Ovary (tissue), 9 donors: ENCODE measurements around the gene TNS3. TPM values are rescaled to one million over a fixed set of nuclear protein-coding genes. Genes with fewer than 3 reads are reported as not detected.

Experiments
- DNase-seq, 5 donors: peaks; one replicate each; pipeline ENCODE4 v3.0.0-alpha.2; 2019 to 2020
- H3K27ac ChIP-seq, 2 donors: fragments of 200-600 bp; one replicate each; pipeline versions ENCODE4 v1.5.1 to v1.8.0; 2019 to 2022
- H3K27me3 ChIP-seq: fragments of 200-600 bp; one replicate; pipeline ENCODE4 v1.8.0; 2022
- H3K36me3 ChIP-seq: fragments of 200-600 bp; sonication (generic); one replicate; pipeline ENCODE4 v1.5.1; 2019
- H3K4me1 ChIP-seq: one replicate; pipeline ENCODE4 v1.8.1; 2013; ENCODE audit warnings: mild to moderate bottlenecking, moderate library complexity; ENCODE audit not compliant: insufficient read depth
- H3K4me3 ChIP-seq: fragments of 200-600 bp; sonication (generic); one replicate; pipeline ENCODE4 v1.5.1; 2017
- H3K9me3 ChIP-seq, 2 donors: fragments of 200-600 bp in 1 of 2; sonication (generic) in 1 of 2; one replicate each; pipeline versions ENCODE4 v1.5.1 to v1.8.1; 2013 to 2019; ENCODE audit warnings: mild to moderate bottlenecking in 1 of 2, moderate library complexity in 1 of 2
- EP300 ChIP-seq: sonication (generic); formaldehyde crosslinking; IDR thresholded peaks from one replicate; pipeline ENCODE4 v1.6.1; 2017; ENCODE audit warnings: antibody characterized with exemption
- POLR2A ChIP-seq: fragments of 450-650 bp; IDR thresholded peaks from one replicate; pipeline ENCODE4 v1.6.1; 2017; ENCODE audit warnings: antibody characterized with exemption, mild to moderate bottlenecking, moderate library complexity
- WGBS, 3 donors: extraction: QIAGEN DNeasy Blood & Tissue Kit in 1 of 3; methylation state at CpG; one replicate each; pipeline versions ENCODE4 v1.1.5 to v1.1.7; 2013 to 2017; 5-methylcytosine and 5-hydroxymethylcytosine counted together
- intact Hi-C, 4 donors: fragments of 100-400 bp; cut with DNase I; formaldehyde crosslinking; loops; one replicate each; pipeline versions ENCODE4 v1.11.0 to v1.15.1; 2022 to 2023
- polyA plus RNA-seq, 2 donors: library from polyadenylated mRNA; stranded (reverse); fragments of 200-250 nt in 1 of 2; fragments of 350-450 nt in 1 of 2; fragmentation: Illumina TruSeq in 1 of 2; extraction: RNeasy Lipid Tissue Mini Kit (QIAGEN cat#74804) in 1 of 2; gene quantifications; one replicate each; pipeline ENCODE4 v1.2.3, GENCODE V29; 2013 to 2014
- total RNA-seq, 7 donors: library from RNA; depleted of rRNA in 2 of 7; stranded (reverse); fragments of >200 nt in 2 of 7; fragmentation: NEBNext Ultra II Directional in 3 of 7; extraction: Animal tissue kit (Norgen Biotek cat#: 25700) in 3 of 7; gene quantifications; one replicate each; pipeline versions ENCODE4 v1.1.0 to v1.2.4, GENCODE V29; 2016 to 2023
- TF ChIP-seq, protein P1 (sequence below), 3 donors: fragments of 450-650 bp in 2 of 3; fragments of 200-600 bp in 1 of 3; IDR thresholded peaks; one replicate each; pipeline versions ENCODE4 v1.5.1 to v1.8.0; 2016 to 2022; ENCODE audit warnings: antibody characterized with exemption in 3 of 3, mild to moderate bottlenecking in 1 of 3
- donor health status: DM: no; HTN: no; CAD: no; lungs with moderate emphysema.
- donor health status: DM: no; HTN: no; CAD: no.
- donor health status: Bipolar disorder and iron deficiency.
- donor health status: DM: yes; HTN: yes; CAD: no.
- donor health status: DM: no; HTN: no; CAD: no.
- donor health status: DM: yes; HTN: yes; CAD: no.

The TNS3 gene
- total and polyA plus RNA-seq, 9 donors = 36.6 to 137 (median 91.3) TPM

DNA sequence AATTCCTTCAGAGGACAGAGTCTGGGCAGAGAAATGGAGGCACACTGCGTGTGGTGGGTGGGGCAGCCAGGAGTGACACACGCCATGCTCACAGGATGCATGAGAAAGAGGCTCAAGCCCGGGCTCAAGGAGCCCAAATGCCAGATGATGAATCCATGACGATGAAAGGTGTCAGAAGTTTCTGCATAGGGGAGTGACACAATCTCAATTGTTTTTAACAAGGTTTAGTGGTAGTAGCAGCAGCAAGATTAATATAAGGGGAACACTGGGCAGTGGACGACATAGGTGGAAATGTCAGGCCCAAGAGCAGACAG, 126.1 kb downstream of the TNS3 start:
- Histone ChIP-seq H3K27me3 (no peaks in the 10 kb centered on the region), H3K4me1 (peaks cover 29% of the 10 kb centered on the region), H3K4me3 (no peak overlapping the region), H3K36me3 (no peaks in the 10 kb centered on the region), H3K27ac (no peak overlapping the region), H3K9me3 (no peaks in the 10 kb centered on the region)
- WGBS, 3 donors = 93 to 97% (median 97%) methylated on average over 5 of the region's 5 CpGs
- TF ChIP-seq EP300 = no peak
- TF ChIP-seq POLR2A = no peak
- TF ChIP-seq, protein P1, sequence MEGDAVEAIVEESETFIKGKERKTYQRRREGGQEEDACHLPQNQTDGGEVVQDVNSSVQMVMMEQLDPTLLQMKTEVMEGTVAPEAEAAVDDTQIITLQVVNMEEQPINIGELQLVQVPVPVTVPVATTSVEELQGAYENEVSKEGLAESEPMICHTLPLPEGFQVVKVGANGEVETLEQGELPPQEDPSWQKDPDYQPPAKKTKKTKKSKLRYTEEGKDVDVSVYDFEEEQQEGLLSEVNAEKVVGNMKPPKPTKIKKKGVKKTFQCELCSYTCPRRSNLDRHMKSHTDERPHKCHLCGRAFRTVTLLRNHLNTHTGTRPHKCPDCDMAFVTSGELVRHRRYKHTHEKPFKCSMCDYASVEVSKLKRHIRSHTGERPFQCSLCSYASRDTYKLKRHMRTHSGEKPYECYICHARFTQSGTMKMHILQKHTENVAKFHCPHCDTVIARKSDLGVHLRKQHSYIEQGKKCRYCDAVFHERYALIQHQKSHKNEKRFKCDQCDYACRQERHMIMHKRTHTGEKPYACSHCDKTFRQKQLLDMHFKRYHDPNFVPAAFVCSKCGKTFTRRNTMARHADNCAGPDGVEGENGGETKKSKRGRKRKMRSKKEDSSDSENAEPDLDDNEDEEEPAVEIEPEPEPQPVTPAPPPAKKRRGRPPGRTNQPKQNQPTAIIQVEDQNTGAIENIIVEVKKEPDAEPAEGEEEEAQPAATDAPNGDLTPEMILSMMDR (IDR thresholded peaks at IDR 0.05) = no peak
- intact Hi-C loops = no loop called here
- DNase-seq = no peak

- Histone ChIP-seq H3K4me1 (peaks cover 29% of the 10 kb centered on the region), H3K27me3 (no peaks in the 10 kb centered on the region), H3K9me3 (no peaks in the 10 kb centered on the region), H3K27ac (no peak overlapping the region), H3K36me3 (no peaks in the 10 kb centered on the region), H3K4me3 (no peak overlapping the region)
- intact Hi-C loops = no loop called here
- 94 to 97% (median 96%) methylated on average over 7 of the region's 7 CpGs for WGBS, 3 donors
- no peak for DNase-seq
- TF ChIP-seq EP300 = no peak
- TF ChIP-seq, protein P1 (IDR thresholded peaks at IDR 0.05) = no peak
- no peak for TF ChIP-seq POLR2A
These were observed 126.7 kb downstream of the TNS3 start for GRCh38 chr7:47454974-47455871.

DNA sequence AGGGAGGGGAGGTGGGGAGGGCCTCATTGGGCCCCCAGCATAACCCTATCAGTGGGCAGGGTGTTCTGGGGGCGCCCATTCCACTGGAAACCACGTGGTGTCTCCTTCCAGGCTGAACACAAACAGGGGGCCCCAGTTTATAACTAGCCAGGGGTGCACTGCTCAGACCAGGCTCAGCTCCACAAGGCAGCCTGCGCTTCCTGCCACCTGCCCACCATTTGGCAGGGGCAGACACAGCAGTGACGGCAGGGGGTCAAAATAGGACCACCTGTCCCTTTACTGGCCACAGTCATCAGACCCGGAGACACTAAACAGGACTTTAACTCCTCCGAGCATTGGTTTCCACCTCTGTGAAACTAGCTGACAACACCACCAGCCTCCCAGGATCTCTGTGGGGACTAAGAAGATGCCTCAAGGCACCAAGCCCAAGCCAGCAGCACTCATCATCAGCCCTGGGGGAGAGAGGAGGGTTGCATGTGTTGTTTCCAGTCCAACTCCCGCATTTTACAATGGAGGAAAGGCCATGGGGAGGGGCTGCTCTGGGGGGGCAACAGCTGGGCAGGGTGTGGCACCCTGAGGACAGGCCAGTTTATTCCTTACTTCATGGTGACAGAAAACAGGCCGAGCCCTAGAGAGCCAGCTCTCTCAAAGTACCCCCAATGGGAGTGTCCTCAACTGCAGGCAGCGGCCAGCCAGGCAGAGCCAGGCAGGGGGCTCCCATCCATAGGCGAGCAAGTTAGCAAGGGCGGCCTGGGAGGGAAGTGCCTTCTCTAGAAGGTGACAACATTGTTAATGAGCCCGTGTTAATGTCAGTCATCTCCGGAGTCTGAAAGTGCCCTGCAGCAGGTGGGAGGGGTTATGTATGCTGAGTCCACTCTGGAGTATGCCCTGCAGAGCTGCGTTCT, 127.6 kb downstream of the TNS3 start:
- intact Hi-C loops = no loop called here
- peak overlapping the region in 1 of 2 donors; percentile 35 for H3K27ac ChIP-seq
- DNase-seq = no peak
- TF ChIP-seq EP300 (no peak), POLR2A (no peak)
- TF ChIP-seq, protein P1 (IDR thresholded peaks at IDR 0.05) = no peak
- peaks cover 30% of the 10 kb centered on the region for H3K4me1 ChIP-seq
- H3K9me3 ChIP-seq = no peaks in the 10 kb centered on the region
- 72 to 77% (median 72%) methylated on average over 13 to 14 of the region's 14 CpGs for WGBS, 3 donors
- no peaks in the 10 kb centered on the region for H3K27me3 ChIP-seq
- no peaks in the 10 kb centered on the region for H3K36me3 ChIP-seq
- H3K4me3 ChIP-seq = no peak overlapping the region

GRCh38 chr7:47453093-47454061, 128.5 kb downstream of the TNS3 start:
- Histone ChIP-seq H3K27me3 (no peaks in the 10 kb centered on the region), H3K27ac (peak overlapping the region in 1 of 2 donors; percentile 35), H3K36me3 (no peaks in the 10 kb centered on the region), H3K9me3 (no peaks in the 10 kb centered on the region), H3K4me3 (no peak overlapping the region), H3K4me1 (peaks cover 28% of the 10 kb centered on the region)
- intact Hi-C loops = no loop called here
- DNase-seq = peak in 2 of 5 donors; percentile 34 to 55
- TF ChIP-seq EP300 (peak; percentile 6), POLR2A (no peak)
- TF ChIP-seq, protein P1 (IDR thresholded peaks at IDR 0.05) = no peak
- 32 to 50% (median 34%) methylated on average over 23 of the region's 23 CpGs for WGBS, 3 donors
